Measurements from ENCODE around the gene PLB1. TPM values are rescaled to one million over a fixed set of nuclear protein-coding genes. Genes with fewer than 3 reads are reported as not detected.

The PLB1 gene
- polyA plus RNA-seq, 1 donor from 2014 or later: 2.8 TPM

DNA sequence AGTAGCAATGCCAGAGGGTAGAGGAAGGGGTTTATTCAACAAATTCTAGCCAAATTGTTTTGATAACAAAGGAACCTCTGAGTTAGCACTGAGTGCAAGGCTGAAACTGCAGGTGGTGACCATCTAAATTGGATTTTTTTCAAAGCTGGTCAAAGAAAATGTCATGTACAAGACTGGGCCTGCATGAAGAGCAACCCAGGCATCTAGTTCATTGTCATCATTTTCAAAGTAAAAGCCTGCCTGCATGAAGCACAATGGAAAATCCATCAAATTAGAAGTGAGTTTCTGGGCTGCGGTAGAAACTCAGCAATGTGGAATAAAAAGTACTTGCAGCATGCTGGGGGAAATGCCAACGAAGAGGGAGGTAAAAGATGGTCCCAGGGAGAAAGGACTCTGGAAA lies 175.0 kb downstream of the PLB1 start:
- Histone ChIP-seq H2AFZ (ENCODE audit: low read depth, low read length) (no peak overlapping the region), H3K79me2 (replicated peaks; ENCODE audit: insufficient read depth, low read length) (no peaks in the 10 kb centered on the region), H3K36me3 (ENCODE audit: insufficient read depth, low read length) (no peaks in the 10 kb centered on the region), H3K27ac (ENCODE audit: low read length) (no peak overlapping the region), H3K9me2 (ENCODE audit: insufficient read depth, low read length) (no peaks in the 10 kb centered on the region), H3K4me3 (ENCODE audit: low read length) (no peak overlapping the region), H4K20me1 (ENCODE audit: insufficient read depth) (no peaks in the 10 kb centered on the region), H3K4me2 (ENCODE audit: low read length) (no peak overlapping the region), H3F3A (ENCODE audit: insufficient read depth, low read length, poor library complexity, severe bottlenecking) (no peaks in the 10 kb centered on the region), H3K9ac (ENCODE audit: low read length) (no peak overlapping the region), H3K9me3 (ENCODE audit: low read length) (no peaks in the 10 kb centered on the region), H3K27me3 (ENCODE audit: insufficient read depth, low read depth, low read length) (no peaks in the 10 kb centered on the region)
- TF ChIP-seq RAD21 (conservative IDR thresholded peaks at IDR 0.05): no peak
- TF ChIP-seq POLR2AphosphoS5 (IDR thresholded peaks at IDR 0.05): no peak
- no peak for TF ChIP-seq CTCF (IDR thresholded peaks at IDR 0.05; ENCODE audit: poor library complexity, severe bottlenecking)

DNA sequence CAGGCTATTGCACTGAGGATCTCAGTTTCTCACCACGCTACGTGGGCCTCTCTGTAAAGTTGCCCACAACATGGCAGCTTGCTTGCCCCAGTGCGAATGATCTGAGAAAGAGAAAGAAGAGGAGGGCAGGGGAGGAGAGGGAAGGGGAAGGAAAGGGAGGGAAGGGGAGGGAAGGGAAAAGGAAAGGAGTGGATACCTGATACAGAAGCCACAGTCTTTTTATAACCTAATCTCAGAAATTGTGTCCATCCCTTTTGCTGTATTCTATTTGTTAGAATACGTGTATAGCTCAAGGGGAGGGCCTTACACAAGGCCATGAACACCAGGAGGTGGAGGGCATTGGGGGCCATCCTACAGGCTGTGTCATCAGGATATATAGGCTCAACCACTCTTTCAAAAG lies 177.5 kb downstream of the PLB1 start:
- no peak overlapping the region for H3K4me3 ChIP-seq (ENCODE audit: low read length)
- H3K4me2 ChIP-seq (ENCODE audit: low read length): no peak overlapping the region
- H3K9me2 ChIP-seq (ENCODE audit: insufficient read depth, low read length): no peaks in the 10 kb centered on the region
- no peaks in the 10 kb centered on the region for H3K36me3 ChIP-seq (ENCODE audit: insufficient read depth, low read length)
- no peaks in the 10 kb centered on the region for H3K27me3 ChIP-seq (ENCODE audit: insufficient read depth, low read depth, low read length)
- H3F3A ChIP-seq (ENCODE audit: insufficient read depth, low read length, poor library complexity, severe bottlenecking): no peaks in the 10 kb centered on the region
- no peak for TF ChIP-seq SMC3 (conservative IDR thresholded peaks at IDR 0.05; ENCODE audit: poor library complexity)
- no peak for TF ChIP-seq CTCF (IDR thresholded peaks at IDR 0.05; ENCODE audit: poor library complexity, severe bottlenecking)
- no peaks in the 10 kb centered on the region for H3K79me2 ChIP-seq (replicated peaks; ENCODE audit: insufficient read depth, low read length)
- H3K9ac ChIP-seq (ENCODE audit: low read length): no peak overlapping the region
- H3K27ac ChIP-seq (ENCODE audit: low read length): no peak overlapping the region
- no peaks in the 10 kb centered on the region for H4K20me1 ChIP-seq (ENCODE audit: insufficient read depth)
- H2AFZ ChIP-seq (ENCODE audit: low read depth, low read length): no peak overlapping the region
- H3K9me3 ChIP-seq (ENCODE audit: low read length): no peaks in the 10 kb centered on the region

DNA sequence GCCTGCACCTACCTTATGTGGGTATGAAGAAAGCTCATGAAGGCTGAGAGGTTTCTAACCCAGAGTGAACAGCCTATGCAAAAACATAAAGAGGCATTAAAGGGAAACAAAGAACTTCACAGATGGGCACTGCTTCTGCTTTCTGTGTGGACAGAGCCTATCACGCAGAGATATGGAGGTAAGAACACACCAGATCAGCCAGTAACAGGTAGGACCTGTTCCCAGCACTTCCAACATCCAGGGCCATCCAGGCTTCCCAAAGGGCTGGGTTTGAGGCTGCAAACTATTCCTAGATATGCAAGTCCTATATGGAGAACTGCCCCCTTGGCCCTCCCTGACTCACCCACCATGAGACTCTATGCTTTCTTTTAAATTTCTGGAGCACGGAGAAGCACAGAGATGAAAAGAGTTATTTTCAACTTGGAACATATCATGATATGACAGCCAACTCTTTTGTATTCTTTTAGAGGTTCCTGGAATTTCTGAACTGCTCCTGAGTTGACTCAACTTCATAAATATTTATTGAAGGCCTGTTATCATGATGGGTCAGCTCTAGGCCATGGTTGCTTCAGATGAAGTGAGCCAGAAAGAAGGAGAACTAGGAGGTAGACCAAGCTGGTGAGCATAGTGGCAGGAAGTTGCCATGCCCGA lies 178.3 kb downstream of the PLB1 start:
- H3K4me3 ChIP-seq (ENCODE audit: low read length): no peak overlapping the region
- H3K27ac ChIP-seq (ENCODE audit: low read length): no peak overlapping the region
- no peak overlapping the region for H3K4me2 ChIP-seq (ENCODE audit: low read length)
- TF ChIP-seq EP300 (conservative IDR thresholded peaks at IDR 0.05; ENCODE audit: poor library complexity, severe bottlenecking) (no peak), EZH2 (IDR thresholded peaks at IDR 0.05; ENCODE audit: borderline replicate concordance, insufficient read depth, low read length, poor library complexity, severe bottlenecking) (no peak), POLR2AphosphoS5 (IDR thresholded peaks at IDR 0.05) (no peak), CTCF (IDR thresholded peaks at IDR 0.05; ENCODE audit: poor library complexity, severe bottlenecking) (no peak), REST (IDR thresholded peaks at IDR 0.05; ENCODE audit: borderline replicate concordance) (no peak), MXI1 (conservative IDR thresholded peaks at IDR 0.05; ENCODE audit: poor library complexity, severe bottlenecking) (no peak), SMC3 (conservative IDR thresholded peaks at IDR 0.05; ENCODE audit: poor library complexity) (no peak), RAD21 (conservative IDR thresholded peaks at IDR 0.05) (no peak), TAF1 (IDR thresholded peaks at IDR 0.05; ENCODE audit: low read depth) (no peak)
- no peaks in the 10 kb centered on the region for H4K20me1 ChIP-seq (ENCODE audit: insufficient read depth)
- H3K79me2 ChIP-seq (replicated peaks; ENCODE audit: insufficient read depth, low read length): no peaks in the 10 kb centered on the region
- H3F3A ChIP-seq (ENCODE audit: insufficient read depth, low read length, poor library complexity, severe bottlenecking): no peaks in the 10 kb centered on the region
- no peaks in the 10 kb centered on the region for H3K9me2 ChIP-seq (ENCODE audit: insufficient read depth, low read length)
- H2AFZ ChIP-seq (ENCODE audit: low read depth, low read length): no peak overlapping the region
- H3K9me3 ChIP-seq (ENCODE audit: low read length): no peaks in the 10 kb centered on the region
- H3K36me3 ChIP-seq (ENCODE audit: insufficient read depth, low read length): no peaks in the 10 kb centered on the region
- H3K27me3 ChIP-seq (ENCODE audit: insufficient read depth, low read depth, low read length): no peaks in the 10 kb centered on the region
- no peak overlapping the region for H3K9ac ChIP-seq (ENCODE audit: low read length)

All from neural cell (in vitro differentiated cells).